Smooth muscle cell (in vitro differentiated cells): Measurements from ENCODE around the gene PLPPR2. TPM values are rescaled to one million over a fixed set of nuclear protein-coding genes. Genes with fewer than 3 reads are reported as not detected.

ENCODE experiments used
- DNase-seq: peaks from one replicate; lab custom pipeline; 2025; ENCODE audit not compliant: unreplicated experiment; lab: John Stamatoyannopoulos, UW
- H2AFZ ChIP-seq: fragments of 200-600 bp; sonication (generic); 2 replicates; pipeline ENCODE4 v1.6.0; 2016; ENCODE audit warnings: antibody characterized with exemption, low read depth, mild to moderate bottlenecking
- H3F3A ChIP-seq: fragments of 200-600 bp; sonication (generic); 2 replicates; pipeline ENCODE4 v1.6.0; 2017; ENCODE audit warnings: antibody characterized with exemption, low read depth
- H3K27ac ChIP-seq: fragments of 200-600 bp; sonication (generic); 2 replicates; pipeline ENCODE4 v1.5.1; 2016; ENCODE audit warnings: low read depth, mild to moderate bottlenecking
- H3K27me3 ChIP-seq: fragments of 200-600 bp; sonication (generic); 2 replicates; pipeline ENCODE4 v1.6.1; 2016; ENCODE audit warnings: low read depth, mild to moderate bottlenecking
- H3K36me3 ChIP-seq: fragments of 200-600 bp; sonication (generic); 2 replicates; pipeline ENCODE4 v1.5.1; 2016; ENCODE audit warnings: low read depth
- H3K4me1 ChIP-seq: fragments of 200-600 bp; sonication (generic); 2 replicates; pipeline ENCODE4 v1.5.1; 2016; ENCODE audit warnings: low read depth
- H3K4me2 ChIP-seq: fragments of 200-600 bp; sonication (generic); 2 replicates; pipeline ENCODE4 v1.6.0; 2016; ENCODE audit warnings: mild to moderate bottlenecking
- H3K4me3 ChIP-seq: fragments of 200-600 bp; sonication (generic); 2 replicates; pipeline ENCODE4 v1.5.1; 2016; ENCODE audit warnings: mild to moderate bottlenecking
- H3K79me2 ChIP-seq: fragments of 200-600 bp; sonication (generic); 2 replicates; pipeline ENCODE4 v1.6.0; 2016; ENCODE audit warnings: low read depth, mild to moderate bottlenecking
- H3K9ac ChIP-seq: fragments of 200-600 bp; sonication (generic); 2 replicates; pipeline ENCODE4 v1.6.0; 2016; ENCODE audit warnings: low read depth
- H3K9me3 ChIP-seq: fragments of 200-600 bp; sonication (generic); replicated peaks from 2 replicates; pipeline ENCODE4 v1.5.1; 2016; ENCODE audit warnings: low read depth
- H4K20me1 ChIP-seq: fragments of 200-600 bp; sonication (generic); 2 replicates; pipeline ENCODE4 v1.6.0; 2016; ENCODE audit warnings: low read depth
- CTCF ChIP-seq: fragments of 200-600 bp; sonication (generic); IDR thresholded peaks from 2 replicates; pipeline ENCODE4 v1.5.1; 2017; ENCODE audit warnings: borderline replicate concordance, mild to moderate bottlenecking, antibody characterized with exemption; ENCODE audit not compliant: insufficient read depth, poor library complexity, severe bottlenecking
- WGBS: methylation state at CpG from one replicate; pipeline ENCODE4 v1.1.7; 2016; ENCODE audit warnings: low lambda C conversion rate; 5-methylcytosine and 5-hydroxymethylcytosine counted together
- polyA plus RNA-seq: library from polyadenylated mRNA; unstranded; fragments of >200 nt; fragmentation: Nextera tagmentation; extraction: Ambion mirVana; gene quantifications from 2 replicates; pipeline ENCODE4 v1.2.1, GENCODE V29; 2016
- total RNA-seq: library from RNA; depleted of rRNA; stranded (reverse); fragments of >200 nt; gene quantifications from 2 replicates; pipeline ENCODE4 v1.2.3, GENCODE V29; 2014

Gene PLPPR2
- total and polyA plus RNA-seq, 2 experiments from 2014 or later: 21.4 to 67.1 TPM

DNA sequence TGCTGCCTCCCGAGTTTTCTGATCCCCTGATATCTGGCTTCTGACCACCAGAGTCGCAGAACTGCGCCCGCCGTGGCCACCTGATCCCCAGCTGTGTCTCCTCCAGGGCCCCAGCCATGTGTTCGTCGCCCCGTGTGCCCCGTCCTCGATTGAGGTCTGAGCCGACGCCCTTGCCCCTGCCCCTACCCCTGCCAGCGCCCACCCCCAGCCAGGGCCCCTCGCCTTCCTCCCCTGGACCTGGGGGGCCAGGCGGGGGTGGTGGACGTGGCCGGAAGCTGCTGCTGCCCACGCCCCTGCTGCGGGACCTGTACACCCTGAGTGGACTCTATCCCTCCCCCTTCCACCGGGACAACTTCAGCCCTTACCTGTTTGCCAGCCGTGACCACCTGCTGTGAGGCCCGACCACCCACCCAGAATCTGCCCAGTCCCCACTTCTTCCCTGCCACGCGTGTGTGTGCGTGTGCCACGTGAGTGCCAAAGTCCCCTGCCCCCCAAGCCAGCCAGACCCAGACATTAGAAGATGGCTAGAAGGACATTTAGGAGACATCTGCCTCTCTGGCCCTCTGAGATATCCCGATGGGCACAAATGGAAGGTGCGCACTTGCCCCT, 9.2 kb downstream of the PLPPR2 start:
- WGBS: 96% methylated on average over 19 of the region's 28 CpGs

DNA sequence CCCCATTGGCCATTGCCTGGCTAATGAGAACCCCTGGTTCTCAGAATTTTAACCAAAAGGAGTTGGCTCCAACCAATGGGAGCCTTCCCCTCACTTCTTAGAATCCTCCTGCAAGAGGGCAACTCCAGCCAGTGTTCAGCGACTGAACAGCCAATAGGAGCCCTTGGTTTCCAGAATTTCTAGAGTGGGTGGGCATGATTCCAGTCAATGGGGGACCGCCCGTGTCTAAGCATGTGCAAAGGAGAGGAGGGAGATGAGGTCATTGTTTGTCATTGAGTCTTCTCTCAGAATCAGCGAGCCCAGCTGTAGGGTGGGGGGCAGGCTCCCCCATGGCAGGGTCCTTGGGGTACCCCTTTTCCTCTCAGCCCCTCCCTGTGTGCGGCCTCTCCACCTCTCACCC, 9.7 kb downstream of the PLPPR2 start:
- no peak overlapping the region for H3K9ac ChIP-seq
- peaks cover 25% of the 10 kb centered on the region for H4K20me1 ChIP-seq
- H3K27me3 ChIP-seq: no peaks in the 10 kb centered on the region
- DNase-seq: no peak
- H3K4me2 ChIP-seq: no peak overlapping the region
- TF ChIP-seq CTCF: no peak
- H3K36me3 ChIP-seq: no peaks in the 10 kb centered on the region
- H2AFZ ChIP-seq: no peak overlapping the region
- no peak overlapping the region for H3K4me3 ChIP-seq
- no peak overlapping the region for H3K27ac ChIP-seq
- no peaks in the 10 kb centered on the region for H3K9me3 ChIP-seq
- 87% methylated on average over 5 of the region's 5 CpGs for WGBS
- H3K79me2 ChIP-seq: no peaks in the 10 kb centered on the region
- H3K4me1 ChIP-seq: peaks cover 5% of the 10 kb centered on the region
- H3F3A ChIP-seq: no peaks in the 10 kb centered on the region

More for the DNA sequence above, 9.2 kb downstream of the PLPPR2 start:
- no peak overlapping the region for H2AFZ ChIP-seq
- H3K9ac ChIP-seq: no peak overlapping the region
- H3K4me2 ChIP-seq: no peak overlapping the region
- H3K27ac ChIP-seq: no peak overlapping the region
- H3K27me3 ChIP-seq: no peaks in the 10 kb centered on the region
- peaks cover 29% of the 10 kb centered on the region for H4K20me1 ChIP-seq
- H3K4me3 ChIP-seq: no peak overlapping the region
- H3F3A ChIP-seq: no peaks in the 10 kb centered on the region
- H3K4me1 ChIP-seq: peaks cover 5% of the 10 kb centered on the region
- H3K79me2 ChIP-seq: no peaks in the 10 kb centered on the region
- no peak for DNase-seq
- no peaks in the 10 kb centered on the region for H3K36me3 ChIP-seq
- H3K9me3 ChIP-seq: no peaks in the 10 kb centered on the region
- TF ChIP-seq CTCF: no peak

GRCh38 chr19:11365557-11366117, 10.4 kb downstream of the PLPPR2 start:
- no peaks in the 10 kb centered on the region for H3K27me3 ChIP-seq
- H3K4me1 ChIP-seq: peaks cover 5% of the 10 kb centered on the region
- H3K9me3 ChIP-seq: no peaks in the 10 kb centered on the region
- H3K9ac ChIP-seq: no peak overlapping the region
- WGBS: 94% methylated on average over 7 of the region's 7 CpGs
- no peak overlapping the region for H3K4me3 ChIP-seq
- no peak overlapping the region for H3K4me2 ChIP-seq
- no peak overlapping the region for H3K27ac ChIP-seq
- no peak for TF ChIP-seq CTCF
- no peaks in the 10 kb centered on the region for H3K36me3 ChIP-seq
- peaks cover 23% of the 10 kb centered on the region for H4K20me1 ChIP-seq
- H2AFZ ChIP-seq: no peak overlapping the region
- no peaks in the 10 kb centered on the region for H3F3A ChIP-seq
- no peak for DNase-seq
- no peaks in the 10 kb centered on the region for H3K79me2 ChIP-seq

- 90% methylated on average over 2 of the region's 2 CpGs for whole genome bisulfite sequencing
- Histone ChIP-seq H4K20me1 (peaks cover 8% of the 10 kb centered on the region), H3K4me1 (no peaks in the 10 kb centered on the region), H3K4me2 (no peak overlapping the region), H3K27me3 (no peaks in the 10 kb centered on the region), H3F3A (no peaks in the 10 kb centered on the region), H3K9ac (no peak overlapping the region), H3K79me2 (no peaks in the 10 kb centered on the region), H3K4me3 (no peak overlapping the region), H2AFZ (no peak overlapping the region), H3K36me3 (no peaks in the 10 kb centered on the region), H3K27ac (no peak overlapping the region), H3K9me3 (no peaks in the 10 kb centered on the region)
- DNase-seq: no peak
- TF ChIP-seq CTCF: no peak
Observed at GRCh38 chr19:11367528-11367927, 12.3 kb downstream of the PLPPR2 start.
